Tibial artery (tissue), 4 donors: ENCODE measurements around the gene MED12L.

ENCODE experiments used
- DNase-seq, 2 donors: peaks; one replicate each; pipeline ENCODE4 v3.0.0-alpha.2; 2019
- H3K27ac ChIP-seq, 2 donors: fragments of 200-600 bp; sonication (generic) in 1 of 2; 1 replicate in 1 of 2; 2 replicates in 1 of 2; pipeline ENCODE4 v1.5.1; 2018 to 2019; ENCODE audit warnings: mild to moderate bottlenecking in 1 of 2
- H3K27me3 ChIP-seq, 2 donors: fragments of 200-600 bp; sonication (generic) in 1 of 2; one replicate each; pipeline versions ENCODE4 v1.5.1 to v1.6.0; 2016 to 2019
- H3K36me3 ChIP-seq, 3 donors: fragments of 200-600 bp; sonication (generic) in 2 of 3; one replicate each; pipeline ENCODE4 v1.5.1; 2016 to 2019; ENCODE audit warnings: mild to moderate bottlenecking in 2 of 3
- H3K4me1 ChIP-seq, 4 donors: fragments of 200-600 bp; sonication (generic) in 2 of 4; 1 replicate in 3 of 4; 2 replicates in 1 of 4; pipeline ENCODE4 v1.5.1; 2016 to 2019
- H3K4me3 ChIP-seq, 2 donors: fragments of 200-600 bp; sonication (generic) in 1 of 2; 1 replicate in 1 of 2; 2 replicates in 1 of 2; pipeline ENCODE4 v1.5.1; 2018 to 2019; ENCODE audit warnings: mild to moderate bottlenecking in 2 of 2
- H3K9me3 ChIP-seq, 3 donors: fragments of 200-600 bp; sonication (generic) in 1 of 3; one replicate each; pipeline ENCODE4 v1.5.1; 2016 to 2019
- CTCF ChIP-seq, 2 experiments: fragments of 200-600 bp in 1 of 2; fragments of 450-650 bp in 1 of 2; IDR thresholded peaks; one replicate each; pipeline ENCODE4 v1.5.1; 2017 to 2019; ENCODE audit warnings: antibody characterized with exemption in 2 of 2, mild to moderate bottlenecking in 1 of 2, moderate library complexity in 1 of 2
- intact Hi-C: fragments of 100-400 bp; cut with DNase I; formaldehyde crosslinking; loops from one replicate; pipeline ENCODE4 v1.15.0; 2023; ENCODE audit warnings: low total_unique reads

The MED12L gene

GRCh38 chr3:151171145-151171757 lies 85.8 kb downstream of the MED12L start:
- Histone ChIP-seq H3K9me3 (no peaks in the 10 kb centered on the region), H3K4me3 (no peak overlapping the region), H3K36me3 (no peaks in the 10 kb centered on the region), H3K27me3 (no peaks in the 10 kb centered on the region), H3K27ac (no peak overlapping the region), H3K4me1 (no peaks in the 10 kb centered on the region)
- peak in 1 of 2 donors; percentile 49 for DNase-seq
- intact Hi-C loops: no loop called here
- TF ChIP-seq CTCF (IDR thresholded peaks at IDR 0.05): no peak

DNA sequence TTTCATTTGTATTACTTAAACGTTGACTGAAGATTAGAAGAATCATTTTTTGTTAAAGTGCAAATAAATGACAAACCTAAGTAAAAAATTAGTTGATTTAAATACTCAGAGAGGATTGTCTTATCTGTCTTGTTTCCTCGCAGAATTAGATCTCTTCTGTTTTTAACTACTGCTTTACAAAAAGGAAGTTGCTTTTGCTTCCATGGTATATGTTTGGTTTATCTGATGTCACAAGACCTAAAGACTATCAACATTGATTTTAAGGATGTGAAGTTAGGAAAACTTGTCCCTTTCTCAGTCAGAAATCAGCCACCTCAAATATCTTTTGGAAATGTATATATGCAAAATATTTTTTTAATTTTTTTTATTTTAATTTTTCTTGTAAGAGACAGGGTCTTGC lies 88.9 kb downstream of the MED12L start:
- Histone ChIP-seq H3K36me3 (no peaks in the 10 kb centered on the region), H3K4me1 (no peaks in the 10 kb centered on the region), H3K9me3 (no peaks in the 10 kb centered on the region), H3K27ac (no peak overlapping the region), H3K27me3 (no peaks in the 10 kb centered on the region), H3K4me3 (no peak overlapping the region)
- DNase-seq: no peak
- no peak for TF ChIP-seq CTCF (IDR thresholded peaks at IDR 0.05)
- intact Hi-C loops: no loop called here

GRCh38 chr3:151175952-151176351 lies 90.5 kb downstream of the MED12L start:
- Histone ChIP-seq H3K4me3 (no peak overlapping the region), H3K27me3 (no peaks in the 10 kb centered on the region), H3K9me3 (no peaks in the 10 kb centered on the region), H3K36me3 (no peaks in the 10 kb centered on the region), H3K27ac (no peak overlapping the region), H3K4me1 (no peaks in the 10 kb centered on the region)
- intact Hi-C loops: no loop called here
- TF ChIP-seq CTCF (IDR thresholded peaks at IDR 0.05): no peak
- DNase-seq: no peak

- Histone ChIP-seq H3K9me3 (no peaks in the 10 kb centered on the region), H3K27me3 (no peaks in the 10 kb centered on the region), H3K4me3 (no peak overlapping the region), H3K4me1 (no peaks in the 10 kb centered on the region), H3K27ac (no peak overlapping the region), H3K36me3 (no peaks in the 10 kb centered on the region)
- intact Hi-C loops: no loop called here
- TF ChIP-seq CTCF (IDR thresholded peaks at IDR 0.05): no peak
- DNase-seq: no peak
Observed at GRCh38 chr3:151178208-151178845, 92.9 kb downstream of the MED12L start.

DNA sequence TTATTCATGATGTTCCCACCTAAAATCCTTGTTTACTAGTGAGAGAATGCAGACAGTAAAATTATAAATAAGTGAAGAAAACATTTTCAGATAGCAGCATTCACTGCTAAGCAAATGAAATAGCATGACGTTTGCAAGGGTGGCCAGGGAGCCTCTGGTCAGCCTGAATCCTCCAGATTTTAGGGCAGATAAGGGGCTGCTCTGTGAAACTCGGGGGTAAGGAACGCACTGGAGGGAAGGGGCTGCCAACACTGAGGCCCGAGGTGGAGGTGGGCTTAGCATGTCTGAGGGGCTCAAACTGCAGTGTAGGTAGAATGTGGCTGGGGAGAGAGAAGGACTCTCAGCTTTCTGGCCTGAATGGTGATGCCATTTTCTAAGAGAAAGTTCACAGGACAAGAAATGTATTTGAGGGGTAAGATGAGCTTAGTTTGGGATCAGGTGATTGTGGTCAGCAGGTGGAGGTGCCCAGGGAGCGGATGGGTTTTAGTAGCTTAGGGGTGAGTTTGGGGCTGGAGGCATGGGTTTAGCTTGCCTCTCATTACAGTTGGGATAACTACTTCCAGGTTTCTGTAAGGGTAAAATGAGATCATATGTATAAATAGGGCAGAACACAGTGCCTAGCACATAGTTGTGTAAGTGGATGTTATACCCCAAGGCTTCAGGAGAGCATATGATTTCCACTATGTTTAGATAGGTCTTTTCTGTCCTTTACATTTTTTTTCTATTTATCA lies 97.0 kb downstream of the MED12L start:
- Histone ChIP-seq H3K9me3 (no peaks in the 10 kb centered on the region), H3K27ac (no peak overlapping the region), H3K4me3 (no peak overlapping the region), H3K27me3 (no peaks in the 10 kb centered on the region), H3K4me1 (no peaks in the 10 kb centered on the region), H3K36me3 (no peaks in the 10 kb centered on the region)
- no peak for DNase-seq
- intact Hi-C loops: no loop called here
- TF ChIP-seq CTCF (IDR thresholded peaks at IDR 0.05): no peak
